ENCODE results near the gene CTBP1. TPM values are rescaled to one million over a fixed set of nuclear protein-coding genes. Genes with fewer than 3 reads are reported as not detected.

CTBP1 gene
- total and polyA plus RNA-seq, 2 donors from 2014 or later: 96.1 to 170 TPM

GRCh38 chr4:1202526-1203011 is 46.4 kb downstream of the CTBP1 start:
- TF ChIP-seq CTCF (IDR thresholded peaks at IDR 0.05; ENCODE audit: borderline replicate concordance, extremely low read depth, insufficient read depth): no peak
- H3K27me3 ChIP-seq (ENCODE audit: control insufficient read depth, insufficient read depth, low read length): no peaks in the 10 kb centered on the region
- H3K9ac ChIP-seq (ENCODE audit: low read length in 3 of 3): no peak overlapping the region
- H3K4me1 ChIP-seq (ENCODE audit: control insufficient read depth in 2 of 3, insufficient read depth in 2 of 3, low read depth in 1 of 3, low read length in 3 of 3): peaks cover 0 to 12% (median 3%) of the 10 kb centered on the region in 3 donors
- H3K4me3 ChIP-seq (ENCODE audit: low read length in 3 of 3): no peak overlapping the region
- intact Hi-C loops (cut with DNase I): no loop called here
- DNase-seq (peak in 3 of 5 donors; percentile 3 to 69 (median 39)), FAIRE-seq (no peak)
- no peaks in the 10 kb centered on the region for H3K36me3 ChIP-seq (ENCODE audit: control insufficient read depth in 2 of 3, insufficient read depth in 3 of 3, low read length in 3 of 3)
- no peaks in the 10 kb centered on the region for H3K9me3 ChIP-seq (ENCODE audit: control insufficient read depth in 2 of 3, insufficient read depth in 1 of 3, low read length in 3 of 3)
- H3K27ac ChIP-seq (ENCODE audit: low read depth in 2 of 2, low read length in 2 of 2): peak overlapping the region in 1 of 2 donors; percentile 57

GRCh38 chr4:1201851-1202525 is 46.9 kb downstream of the CTBP1 start:
- Histone ChIP-seq H3K27me3 (ENCODE audit: control insufficient read depth, insufficient read depth, low read length) (no peaks in the 10 kb centered on the region), H3K9ac (ENCODE audit: low read length in 3 of 3) (no peak overlapping the region), H3K4me3 (ENCODE audit: low read length in 3 of 3) (no peak overlapping the region), H3K4me1 (ENCODE audit: control insufficient read depth in 2 of 3, insufficient read depth in 2 of 3, low read depth in 1 of 3, low read length in 3 of 3) (peaks cover 0 to 12% (median 3%) of the 10 kb centered on the region in 3 donors), H3K27ac (ENCODE audit: low read depth in 2 of 2, low read length in 2 of 2) (peak overlapping the region; percentile 23 to 57), H3K9me3 (ENCODE audit: control insufficient read depth in 2 of 3, insufficient read depth in 1 of 3, low read length in 3 of 3) (no peaks in the 10 kb centered on the region), H3K36me3 (ENCODE audit: control insufficient read depth in 2 of 3, insufficient read depth in 3 of 3, low read length in 3 of 3) (no peaks in the 10 kb centered on the region)
- intact Hi-C loops (cut with DNase I): no loop called here
- peak in 3 of 5 donors; percentile 9 to 89 (median 33) for DNase-seq
- FAIRE-seq: no peak
- no peak for TF ChIP-seq CTCF (IDR thresholded peaks at IDR 0.05; ENCODE audit: borderline replicate concordance, extremely low read depth, insufficient read depth)

- no peak overlapping the region for H3K27ac ChIP-seq (ENCODE audit: low read depth in 2 of 2, low read length in 2 of 2)
- H3K9ac ChIP-seq (ENCODE audit: low read length in 3 of 3): no peak overlapping the region
- H3K36me3 ChIP-seq (ENCODE audit: control insufficient read depth in 2 of 3, insufficient read depth in 3 of 3, low read length in 3 of 3): no peaks in the 10 kb centered on the region
- FAIRE-seq (no peak), DNase-seq (peak in 4 of 5 donors; percentile 74 to 89 (median 79))
- intact Hi-C loops (cut with DNase I): no loop called here
- no peak for TF ChIP-seq CTCF (IDR thresholded peaks at IDR 0.05; ENCODE audit: borderline replicate concordance, extremely low read depth, insufficient read depth)
- H3K27me3 ChIP-seq (ENCODE audit: control insufficient read depth, insufficient read depth, low read length): no peaks in the 10 kb centered on the region
- H3K4me3 ChIP-seq (ENCODE audit: low read length in 3 of 3): no peak overlapping the region
- H3K9me3 ChIP-seq (ENCODE audit: control insufficient read depth in 2 of 3, insufficient read depth in 1 of 3, low read length in 3 of 3): no peaks in the 10 kb centered on the region
- H3K4me1 ChIP-seq (ENCODE audit: control insufficient read depth in 2 of 3, insufficient read depth in 2 of 3, low read depth in 1 of 3, low read length in 3 of 3): peaks cover 0 to 12% (median 3%) of the 10 kb centered on the region in 3 donors
Measured at GRCh38 chr4:1200425-1201035, 48.4 kb downstream of the CTBP1 start.
